Thymus (tissue), 11 donors: Measurements from ENCODE around the gene KAZN. TPM values are rescaled to one million over a fixed set of nuclear protein-coding genes. Genes with fewer than 3 reads are reported as not detected.

Source experiments
- DNase-seq, 9 donors: peaks; one replicate each; pipeline ENCODE4 v3.0.0-alpha.2; 2013; ENCODE audit warnings: low spot score in 9 of 9, low read depth in 6 of 9, missing footprints in 1 of 9
- H3K27ac ChIP-seq, 2 donors: one replicate each; pipeline ENCODE4 v1.5.1; 2013; ENCODE audit warnings: control low read depth in 1 of 2, low read depth in 1 of 2, low read length in 1 of 2, mild to moderate bottlenecking in 1 of 2, moderate library complexity in 1 of 2
- H3K27me3 ChIP-seq, 2 donors: one replicate each; pipeline ENCODE4 v1.5.1; 2013; ENCODE audit warnings: low read length in 1 of 2; ENCODE audit not compliant: control insufficient read depth in 2 of 2, insufficient read depth in 1 of 2
- H3K36me3 ChIP-seq, 2 donors: one replicate each; pipeline ENCODE4 v1.5.1; 2013; ENCODE audit warnings: low read length in 1 of 2, mild to moderate bottlenecking in 1 of 2, moderate library complexity in 1 of 2; ENCODE audit not compliant: control insufficient read depth in 2 of 2, insufficient read depth in 2 of 2
- H3K4me1 ChIP-seq, 2 donors: one replicate each; pipeline ENCODE4 v1.5.1; 2013; ENCODE audit warnings: low read length in 2 of 2; ENCODE audit not compliant: control insufficient read depth in 2 of 2, insufficient read depth in 2 of 2
- H3K4me3 ChIP-seq, 2 donors: one replicate each; pipeline ENCODE4 v1.5.1; 2013; ENCODE audit warnings: low read length in 2 of 2, control low read depth in 1 of 2, mild to moderate bottlenecking in 1 of 2
- H3K9me3 ChIP-seq, 2 donors: one replicate each; pipeline ENCODE4 v1.5.1; 2013; ENCODE audit warnings: low read length in 1 of 2, mild to moderate bottlenecking in 1 of 2; ENCODE audit not compliant: control insufficient read depth in 2 of 2, insufficient read depth in 1 of 2
- WGBS: extraction: QIAGEN DNeasy Blood & Tissue Kit; methylation state at CpG from one replicate; pipeline ENCODE4 v1.1.7; 2013; 5-methylcytosine and 5-hydroxymethylcytosine counted together
- polyA plus RNA-seq: library from polyadenylated mRNA; stranded (reverse); fragments of 200-250 nt; gene quantifications from one replicate; pipeline ENCODE4 v1.2.3, GENCODE V29; 2013
- total RNA-seq: library from RNA; stranded (reverse); fragments of 120-200 nt; gene quantifications from one replicate; pipeline ENCODE4 v1.2.4, GENCODE V29; 2013
- donor health status: healthy.

KAZN gene
- total and polyA plus RNA-seq, 2 donors, result 1.3 to 5.7 TPM

DNA sequence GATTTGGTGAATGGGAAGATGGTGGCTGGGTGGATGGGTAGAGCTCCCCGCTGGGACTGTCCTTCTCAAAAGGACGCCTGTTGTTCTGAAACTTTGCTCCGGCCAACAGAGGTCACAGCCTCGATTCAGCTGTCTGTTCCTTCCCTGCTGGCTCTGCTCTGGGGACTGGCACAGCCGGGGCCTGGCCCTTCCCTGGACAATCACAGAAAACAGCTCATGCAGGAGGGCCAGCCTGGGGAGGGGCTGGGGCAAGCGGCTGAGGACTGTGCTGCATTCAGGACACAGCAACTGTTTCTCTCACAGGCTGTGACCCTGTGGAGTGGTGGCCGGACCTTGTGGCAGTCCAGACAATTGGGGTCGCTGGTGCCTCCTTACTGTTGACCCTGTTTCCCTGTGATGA, 444.4 kb downstream of the KAZN start:
- no peaks in the 10 kb centered on the region for H3K36me3 ChIP-seq
- no peak overlapping the region for H3K4me3 ChIP-seq
- no peak overlapping the region for H3K27ac ChIP-seq
- H3K4me1 ChIP-seq, result no peaks in the 10 kb centered on the region
- DNase-seq, result no peak
- no peaks in the 10 kb centered on the region for H3K27me3 ChIP-seq
- WGBS, result 95% methylated on average over 8 of the region's 8 CpGs
- H3K9me3 ChIP-seq, result no peaks in the 10 kb centered on the region

DNA sequence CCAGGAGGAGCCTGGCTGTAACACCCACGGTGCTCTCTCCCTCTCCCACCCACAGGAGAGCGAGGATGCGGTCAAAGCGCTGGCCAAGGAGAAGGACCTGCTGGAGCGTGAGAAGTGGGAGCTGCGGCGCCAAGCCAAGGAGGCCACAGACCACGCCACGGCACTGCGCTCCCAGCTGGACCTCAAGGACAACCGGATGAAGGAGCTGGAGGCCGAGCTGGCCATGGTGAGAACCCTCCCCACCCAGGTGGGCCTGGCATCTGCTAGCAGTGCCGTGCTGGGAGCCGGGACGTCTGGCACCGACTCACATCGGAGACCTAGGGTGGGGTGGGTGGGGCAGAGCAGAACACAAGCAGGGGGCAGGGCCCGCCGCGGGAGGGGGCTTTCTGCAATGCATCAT, 445.4 kb downstream of the KAZN start:
- Histone ChIP-seq H3K27me3 (no peaks in the 10 kb centered on the region), H3K27ac (no peak overlapping the region), H3K36me3 (no peaks in the 10 kb centered on the region), H3K4me1 (no peaks in the 10 kb centered on the region), H3K9me3 (no peaks in the 10 kb centered on the region), H3K4me3 (no peak overlapping the region)
- no peak for DNase-seq
- 95% methylated on average over 20 of the region's 20 CpGs for WGBS

DNA sequence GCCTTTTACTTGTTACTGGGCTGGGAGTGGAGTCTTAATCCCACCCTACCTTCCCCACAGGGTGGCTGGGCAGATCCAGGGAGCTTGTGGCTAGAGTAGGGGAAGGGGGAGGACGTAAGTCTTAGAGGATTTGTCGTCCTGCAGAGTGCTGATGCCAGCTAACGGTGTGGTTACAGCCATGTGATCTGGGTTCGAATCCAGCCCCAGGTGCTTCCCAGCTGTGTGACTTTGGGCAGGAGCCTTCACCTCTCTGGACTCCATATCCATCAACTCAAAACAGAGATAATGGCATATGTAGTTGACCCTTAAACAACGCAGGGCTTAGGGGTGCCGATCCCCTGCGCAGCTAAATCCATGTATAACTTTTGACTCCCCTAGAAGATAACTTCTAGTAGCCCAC, 446.6 kb downstream of the KAZN start:
- H3K4me3 ChIP-seq, result no peak overlapping the region
- 96% methylated on average over 7 of the region's 7 CpGs for WGBS
- no peaks in the 10 kb centered on the region for H3K36me3 ChIP-seq
- H3K27ac ChIP-seq, result no peak overlapping the region
- H3K27me3 ChIP-seq, result no peaks in the 10 kb centered on the region
- no peak for DNase-seq
- H3K9me3 ChIP-seq, result no peaks in the 10 kb centered on the region
- no peaks in the 10 kb centered on the region for H3K4me1 ChIP-seq

DNA sequence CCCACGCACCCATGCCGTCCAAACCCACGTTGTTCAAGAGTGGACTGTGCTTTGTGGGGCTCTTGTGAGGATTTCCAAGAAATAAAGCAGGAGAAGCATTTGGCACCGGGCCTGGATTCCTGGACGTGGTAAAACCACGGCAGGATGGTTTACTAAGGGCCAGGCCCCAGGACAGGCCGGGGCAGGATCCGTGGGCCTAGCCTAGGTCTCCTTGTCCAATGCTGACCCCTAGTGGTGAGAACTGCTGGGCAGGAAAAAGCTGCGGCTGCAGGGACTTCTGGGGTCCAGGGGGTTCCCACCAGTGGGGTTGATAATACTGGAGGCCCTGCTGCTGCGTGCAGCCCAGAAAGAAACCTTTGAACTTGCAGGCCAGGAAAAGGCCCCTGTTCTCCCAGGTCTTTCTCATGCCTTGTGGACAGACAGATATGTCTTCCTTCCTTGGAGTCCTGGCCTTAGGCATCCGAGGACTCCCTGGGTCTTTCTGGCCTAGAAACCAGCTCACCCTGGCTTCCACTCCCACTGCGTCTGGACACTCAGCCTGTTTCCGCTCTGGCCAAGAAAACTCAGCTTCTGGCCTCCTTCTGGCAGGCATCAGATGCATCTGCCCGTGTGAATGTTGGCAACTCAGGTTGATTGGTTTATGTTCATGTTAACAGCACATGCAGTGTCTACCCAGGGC, 448.1 kb downstream of the KAZN start:
- WGBS, result 58% methylated on average over 14 of the region's 14 CpGs
- no peaks in the 10 kb centered on the region for H3K27me3 ChIP-seq
- H3K36me3 ChIP-seq, result no peaks in the 10 kb centered on the region

DNA sequence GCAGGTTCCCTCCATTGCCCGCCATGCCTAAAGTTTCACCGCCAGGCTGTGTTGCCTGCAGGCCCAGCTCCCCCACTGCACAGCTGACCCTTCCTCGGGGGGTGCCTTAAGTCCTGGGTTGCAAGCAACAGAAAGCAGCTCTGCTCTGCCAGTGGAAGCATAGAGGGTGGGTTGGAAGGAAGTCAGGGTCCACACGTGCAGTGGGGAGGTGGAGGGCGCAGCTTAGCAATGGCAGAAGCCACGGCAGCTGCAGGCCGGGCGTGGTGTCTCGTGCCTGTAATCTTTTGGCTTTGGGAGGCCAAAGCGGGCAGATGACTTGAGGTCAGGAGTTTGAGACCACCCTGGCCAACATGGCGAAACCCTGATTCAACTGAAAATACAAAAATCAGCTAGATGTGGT, 448.8 kb downstream of the KAZN start:
- no peak for DNase-seq
- Histone ChIP-seq H3K36me3 (no peaks in the 10 kb centered on the region), H3K27ac (no peak overlapping the region), H3K27me3 (no peaks in the 10 kb centered on the region), H3K4me3 (no peak overlapping the region), H3K4me1 (peaks cover 0 to 2% of the 10 kb centered on the region in 2 donors), H3K9me3 (no peaks in the 10 kb centered on the region)
- 97% methylated on average over 11 of the region's 11 CpGs for WGBS

More for the DNA sequence above, 448.1 kb downstream of the KAZN start:
- H3K27ac ChIP-seq, result no peak overlapping the region
- H3K9me3 ChIP-seq, result no peaks in the 10 kb centered on the region
- peak; percentile 23 to 71 (median 43) for DNase-seq
- H3K4me1 ChIP-seq, result peaks cover 0 to 2% of the 10 kb centered on the region in 2 donors
- H3K4me3 ChIP-seq, result no peak overlapping the region

DNA sequence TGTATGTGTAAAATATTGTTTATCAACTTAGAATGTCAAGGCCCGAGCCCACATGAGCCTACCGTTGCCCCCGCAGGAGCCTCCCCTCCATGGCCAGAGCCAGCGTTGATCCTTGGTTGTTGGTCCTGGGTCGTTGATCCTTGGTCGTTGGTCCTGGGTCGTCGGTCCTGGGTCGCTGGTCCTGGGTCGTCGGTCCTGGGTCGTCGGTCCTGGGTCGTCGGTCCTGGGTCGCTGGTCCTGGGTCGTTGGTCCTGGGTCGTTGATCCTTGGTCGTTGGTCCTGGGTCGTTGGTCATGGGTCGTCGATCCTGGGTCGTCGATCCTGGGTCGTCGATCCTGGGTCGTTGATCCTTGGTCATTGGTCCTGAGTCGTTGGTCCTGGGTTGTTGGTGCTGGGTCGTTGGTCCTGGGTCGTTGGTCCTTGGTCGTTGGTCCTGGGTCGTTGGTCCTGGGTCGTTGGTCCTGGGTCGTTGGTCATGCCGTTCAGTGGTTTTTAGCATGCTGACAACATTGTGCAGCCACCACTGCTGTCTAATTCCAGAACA, 450.0 kb downstream of the KAZN start:
- no peaks in the 10 kb centered on the region for H3K9me3 ChIP-seq
- H3K36me3 ChIP-seq, result no peaks in the 10 kb centered on the region
- DNase-seq, result no peak
- no peak overlapping the region for H3K4me3 ChIP-seq
- H3K27ac ChIP-seq, result no peak overlapping the region
- no peaks in the 10 kb centered on the region for H3K27me3 ChIP-seq
- WGBS, result 95% methylated on average over 35 of the region's 35 CpGs
- peaks cover 0 to 2% of the 10 kb centered on the region in 2 donors for H3K4me1 ChIP-seq

DNA sequence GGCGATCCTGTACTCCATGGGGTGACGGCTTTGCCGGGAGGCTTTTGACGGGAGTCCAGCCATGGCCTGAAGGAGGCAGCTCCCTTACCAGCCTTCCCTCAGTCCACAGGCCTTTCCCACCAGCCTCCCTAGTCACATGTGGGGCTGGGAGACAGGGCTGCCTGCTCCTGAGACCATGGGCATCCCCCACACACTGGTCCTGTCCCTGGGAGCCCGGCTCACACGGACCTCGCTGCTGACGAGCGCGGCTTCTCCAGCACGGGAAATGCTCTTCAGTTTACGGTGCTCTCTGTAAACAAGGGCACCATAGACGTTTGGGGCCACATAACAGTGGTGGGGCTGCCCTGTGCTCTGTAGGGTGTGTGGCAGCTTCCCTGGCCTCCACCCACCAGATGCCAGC, 450.6 kb downstream of the KAZN start:
- H3K4me3 ChIP-seq, result no peak overlapping the region
- H3K27ac ChIP-seq, result no peak overlapping the region
- H3K27me3 ChIP-seq, result no peaks in the 10 kb centered on the region
- H3K4me1 ChIP-seq, result peaks cover 0 to 2% of the 10 kb centered on the region in 2 donors
- DNase-seq, result no peak
- H3K9me3 ChIP-seq, result no peaks in the 10 kb centered on the region
- H3K36me3 ChIP-seq, result no peaks in the 10 kb centered on the region
- WGBS, result 95% methylated on average over 13 of the region's 13 CpGs

DNA sequence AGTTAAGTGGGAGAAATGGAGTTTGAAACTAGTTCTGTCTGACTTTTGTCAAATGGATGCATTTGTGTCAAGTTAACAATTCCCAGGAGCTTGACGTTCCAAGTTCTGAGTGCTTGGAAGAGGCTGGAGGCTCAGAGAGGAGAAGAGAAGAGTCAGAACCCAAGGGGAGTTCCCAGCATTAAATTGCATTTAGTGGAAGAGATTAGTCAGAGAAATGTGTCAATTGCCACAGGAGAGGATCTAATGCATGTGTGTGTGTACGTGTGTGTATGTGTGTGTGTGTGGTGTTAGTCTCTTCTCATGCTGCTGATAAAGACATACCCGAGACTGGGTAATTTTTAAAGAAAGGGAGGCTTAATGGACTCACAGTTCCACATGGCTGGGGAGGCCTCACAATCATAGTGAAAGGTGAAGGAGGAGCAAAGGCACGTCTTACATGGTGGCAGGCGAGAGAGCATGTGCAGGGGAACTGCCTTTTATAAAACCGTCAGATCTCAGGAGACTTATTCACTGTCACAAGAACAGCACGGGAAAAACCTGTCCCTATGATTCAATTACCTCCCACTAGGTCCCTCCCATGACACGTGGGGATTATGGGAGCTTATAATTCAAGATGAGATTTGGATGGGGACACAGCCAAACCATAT, 453.5 kb downstream of the KAZN start:
- Histone ChIP-seq H3K4me3 (no peak overlapping the region), H3K27ac (no peak overlapping the region), H3K36me3 (no peaks in the 10 kb centered on the region), H3K27me3 (no peaks in the 10 kb centered on the region), H3K4me1 (peaks cover 0 to 2% of the 10 kb centered on the region in 2 donors), H3K9me3 (no peaks in the 10 kb centered on the region)
- WGBS, result 93% methylated on average over 8 of the region's 8 CpGs
- peak in 1 of 9 donors; percentile 7 for DNase-seq

DNA sequence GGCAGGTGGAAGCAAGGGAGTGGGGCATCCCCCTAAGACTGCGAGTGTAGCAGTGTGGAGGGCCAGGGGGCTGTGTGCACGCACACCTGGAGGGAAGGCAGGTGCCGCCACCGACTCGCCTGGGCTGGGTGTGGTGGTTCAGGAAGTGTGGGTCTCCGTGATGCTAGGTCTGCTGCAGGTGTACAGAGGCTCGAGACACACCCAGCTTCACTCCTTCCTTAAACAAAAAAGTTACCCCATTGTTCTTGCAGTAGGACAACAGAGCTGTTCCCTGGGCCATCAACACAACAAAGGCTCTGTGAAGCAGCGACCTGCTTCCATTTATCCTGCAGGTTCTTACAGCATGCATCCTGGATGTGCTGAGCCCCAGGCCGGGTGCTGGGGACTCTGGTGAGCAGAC, 454.7 kb downstream of the KAZN start:
- no peaks in the 10 kb centered on the region for H3K36me3 ChIP-seq
- H3K27me3 ChIP-seq, result no peaks in the 10 kb centered on the region
- H3K4me1 ChIP-seq, result peaks cover 0 to 2% of the 10 kb centered on the region in 2 donors
- no peaks in the 10 kb centered on the region for H3K9me3 ChIP-seq
- DNase-seq, result no peak
- H3K27ac ChIP-seq, result no peak overlapping the region
- 82% methylated on average over 9 of the region's 9 CpGs for WGBS
- H3K4me3 ChIP-seq, result no peak overlapping the region
